Activated naive CD4-positive, alpha-beta T cell treated with anti-CD3 and anti-CD28 coated beads, Interleukin-2, amount 10 ng/mL, durations not matched to agents 7 days and 5 days (primary cell): Measurements from ENCODE around the gene TOLLIP.
A peak's percentile ranks its signal among the peaks of the same experiment; 100 is the strongest.

ENCODE experiments used
- CTCF ChIA-PET: fragments of 350-600 bp; sonication (Branson Sonifier 250); formaldehyde crosslinking; loops from one replicate; lab custom pipeline; 2021; ENCODE audit warnings: antibody characterized with exemption; lab: Charles Lee
- DNase-seq: peaks from one replicate; pipeline ENCODE4 v3.0.0-alpha.2; 2020
- H3K27ac Mint-ChIP-seq: one replicate; pipeline ENCODE4 v1.8.0; 2021; ENCODE audit warnings: mild to moderate bottlenecking, moderate library complexity, mixed read lengths
- H3K27me3 Mint-ChIP-seq: one replicate; pipeline ENCODE4 v1.8.0; 2021; ENCODE audit warnings: mild to moderate bottlenecking, mixed read lengths
- H3K36me3 Mint-ChIP-seq: one replicate; pipeline ENCODE4 v1.8.0; 2021; ENCODE audit warnings: mixed read lengths
- H3K4me1 Mint-ChIP-seq: one replicate; pipeline ENCODE4 v1.8.0; 2021; ENCODE audit warnings: mixed read lengths
- H3K4me3 Mint-ChIP-seq: one replicate; pipeline ENCODE4 v1.8.0; 2021; ENCODE audit warnings: mild to moderate bottlenecking, moderate library complexity, mixed read lengths
- H3K9me3 Mint-ChIP-seq: one replicate; pipeline ENCODE4 v1.8.0; 2021; ENCODE audit warnings: mixed read lengths

TOLLIP gene

GRCh38 chr11:1301220-1302000, 8.0 kb downstream of the TOLLIP start:
- Mint-ChIP-seq H3K4me3 (no peak overlapping the region), H3K27me3 (no peaks in the 10 kb centered on the region), H3K9me3 (no peaks in the 10 kb centered on the region), H3K27ac (no peak overlapping the region), H3K4me1 (peaks cover 5% of the 10 kb centered on the region), H3K36me3 (no peaks in the 10 kb centered on the region)
- CTCF ChIA-PET = no interaction called here
- no peak for DNase-seq

GRCh38 chr11:1300569-1301187, 8.8 kb downstream of the TOLLIP start:
- DNase-seq = no peak
- CTCF ChIA-PET = no interaction called here
- peaks cover 3% of the 10 kb centered on the region for H3K4me1 Mint-ChIP-seq
- H3K27me3 Mint-ChIP-seq = no peaks in the 10 kb centered on the region
- no peaks in the 10 kb centered on the region for H3K9me3 Mint-ChIP-seq
- H3K27ac Mint-ChIP-seq = no peak overlapping the region
- no peaks in the 10 kb centered on the region for H3K36me3 Mint-ChIP-seq
- H3K4me3 Mint-ChIP-seq = no peak overlapping the region

GRCh38 chr11:1300121-1300520, 9.3 kb downstream of the TOLLIP start:
- Mint-ChIP-seq H3K27me3 (no peaks in the 10 kb centered on the region), H3K27ac (no peak overlapping the region), H3K4me3 (no peak overlapping the region), H3K9me3 (no peaks in the 10 kb centered on the region), H3K36me3 (no peaks in the 10 kb centered on the region), H3K4me1 (peaks cover 3% of the 10 kb centered on the region)
- DNase-seq = no peak
- CTCF ChIA-PET = no interaction called here

GRCh38 chr11:1299621-1300020, 9.8 kb downstream of the TOLLIP start:
- Mint-ChIP-seq H3K27ac (peak overlapping the region; percentile 42), H3K4me1 (no peaks in the 10 kb centered on the region), H3K36me3 (no peaks in the 10 kb centered on the region), H3K27me3 (no peaks in the 10 kb centered on the region), H3K9me3 (no peaks in the 10 kb centered on the region), H3K4me3 (no peak overlapping the region)
- CTCF ChIA-PET = no interaction called here
- no peak for DNase-seq

- no peak overlapping the region for H3K4me3 Mint-ChIP-seq
- no peak for DNase-seq
- CTCF ChIA-PET = no interaction called here
- no peaks in the 10 kb centered on the region for H3K9me3 Mint-ChIP-seq
- H3K27ac Mint-ChIP-seq = no peak overlapping the region
- no peaks in the 10 kb centered on the region for H3K27me3 Mint-ChIP-seq
- no peaks in the 10 kb centered on the region for H3K36me3 Mint-ChIP-seq
- no peaks in the 10 kb centered on the region for H3K4me1 Mint-ChIP-seq
Measured at GRCh38 chr11:1298695-1299492, 10.5 kb downstream of the TOLLIP start.

- H3K27ac Mint-ChIP-seq = no peak overlapping the region
- H3K4me3 Mint-ChIP-seq = no peak overlapping the region
- CTCF ChIA-PET = no interaction called here
- H3K27me3 Mint-ChIP-seq = no peaks in the 10 kb centered on the region
- H3K4me1 Mint-ChIP-seq = no peaks in the 10 kb centered on the region
- no peaks in the 10 kb centered on the region for H3K9me3 Mint-ChIP-seq
- H3K36me3 Mint-ChIP-seq = no peaks in the 10 kb centered on the region
- peak; percentile 7 for DNase-seq
Measured at GRCh38 chr11:1297576-1298473, 11.6 kb downstream of the TOLLIP start.

GRCh38 chr11:1297011-1297575, 12.3 kb downstream of the TOLLIP start:
- peaks cover 4% of the 10 kb centered on the region for H3K36me3 Mint-ChIP-seq
- no peaks in the 10 kb centered on the region for H3K4me1 Mint-ChIP-seq
- H3K27me3 Mint-ChIP-seq = no peaks in the 10 kb centered on the region
- CTCF ChIA-PET = no interaction called here
- no peak overlapping the region for H3K4me3 Mint-ChIP-seq
- DNase-seq = no peak
- no peaks in the 10 kb centered on the region for H3K9me3 Mint-ChIP-seq
- H3K27ac Mint-ChIP-seq = no peak overlapping the region

- no peaks in the 10 kb centered on the region for H3K4me1 Mint-ChIP-seq
- DNase-seq = peak; percentile 16
- no peak overlapping the region for H3K4me3 Mint-ChIP-seq
- H3K27ac Mint-ChIP-seq = no peak overlapping the region
- H3K27me3 Mint-ChIP-seq = no peaks in the 10 kb centered on the region
- H3K9me3 Mint-ChIP-seq = no peaks in the 10 kb centered on the region
- H3K36me3 Mint-ChIP-seq = peaks cover 4% of the 10 kb centered on the region
- CTCF ChIA-PET = no interaction called here
Measured at GRCh38 chr11:1296287-1296686, 13.1 kb downstream of the TOLLIP start.

- Mint-ChIP-seq H3K36me3 (peaks cover 4% of the 10 kb centered on the region), H3K27me3 (no peaks in the 10 kb centered on the region), H3K9me3 (no peaks in the 10 kb centered on the region), H3K4me3 (no peak overlapping the region), H3K27ac (no peak overlapping the region), H3K4me1 (no peaks in the 10 kb centered on the region)
- DNase-seq = peak; percentile 6
- CTCF ChIA-PET = no interaction called here
Measured at GRCh38 chr11:1295591-1295990, 13.8 kb downstream of the TOLLIP start.

- peak; percentile 4 for DNase-seq
- H3K36me3 Mint-ChIP-seq = peaks cover 4% of the 10 kb centered on the region
- H3K27ac Mint-ChIP-seq = no peak overlapping the region
- CTCF ChIA-PET = no interaction called here
- no peak overlapping the region for H3K4me3 Mint-ChIP-seq
- no peaks in the 10 kb centered on the region for H3K9me3 Mint-ChIP-seq
- no peaks in the 10 kb centered on the region for H3K27me3 Mint-ChIP-seq
- no peaks in the 10 kb centered on the region for H3K4me1 Mint-ChIP-seq
Measured at GRCh38 chr11:1295086-1295485, 14.3 kb downstream of the TOLLIP start.

- H3K9me3 Mint-ChIP-seq = no peaks in the 10 kb centered on the region
- H3K27ac Mint-ChIP-seq = no peak overlapping the region
- peak; percentile 27 for DNase-seq
- peaks cover 7% of the 10 kb centered on the region for H3K36me3 Mint-ChIP-seq
- no peak overlapping the region for H3K4me3 Mint-ChIP-seq
- H3K4me1 Mint-ChIP-seq = no peaks in the 10 kb centered on the region
- H3K27me3 Mint-ChIP-seq = no peaks in the 10 kb centered on the region
- CTCF ChIA-PET = interaction anchor here (1.5 kb wide), 1 partner anchor 222 kb away, joined by 4 read pairs; no protein-coding TSS in a partner anchor
Measured at GRCh38 chr11:1293619-1294015, 15.8 kb downstream of the TOLLIP start.

- no peaks in the 10 kb centered on the region for H3K9me3 Mint-ChIP-seq
- H3K4me1 Mint-ChIP-seq = no peaks in the 10 kb centered on the region
- DNase-seq = peak; percentile 8
- H3K27me3 Mint-ChIP-seq = no peaks in the 10 kb centered on the region
- H3K27ac Mint-ChIP-seq = no peak overlapping the region
- peaks cover 10% of the 10 kb centered on the region for H3K36me3 Mint-ChIP-seq
- CTCF ChIA-PET = interaction anchor here (1.5 kb wide), 1 partner anchor 222 kb away, joined by 4 read pairs; no protein-coding TSS in a partner anchor
- H3K4me3 Mint-ChIP-seq = no peak overlapping the region
Measured at GRCh38 chr11:1292644-1293618, 16.5 kb downstream of the TOLLIP start.
